ENCODE measurements around the gene SIGLEC14.

DNA sequence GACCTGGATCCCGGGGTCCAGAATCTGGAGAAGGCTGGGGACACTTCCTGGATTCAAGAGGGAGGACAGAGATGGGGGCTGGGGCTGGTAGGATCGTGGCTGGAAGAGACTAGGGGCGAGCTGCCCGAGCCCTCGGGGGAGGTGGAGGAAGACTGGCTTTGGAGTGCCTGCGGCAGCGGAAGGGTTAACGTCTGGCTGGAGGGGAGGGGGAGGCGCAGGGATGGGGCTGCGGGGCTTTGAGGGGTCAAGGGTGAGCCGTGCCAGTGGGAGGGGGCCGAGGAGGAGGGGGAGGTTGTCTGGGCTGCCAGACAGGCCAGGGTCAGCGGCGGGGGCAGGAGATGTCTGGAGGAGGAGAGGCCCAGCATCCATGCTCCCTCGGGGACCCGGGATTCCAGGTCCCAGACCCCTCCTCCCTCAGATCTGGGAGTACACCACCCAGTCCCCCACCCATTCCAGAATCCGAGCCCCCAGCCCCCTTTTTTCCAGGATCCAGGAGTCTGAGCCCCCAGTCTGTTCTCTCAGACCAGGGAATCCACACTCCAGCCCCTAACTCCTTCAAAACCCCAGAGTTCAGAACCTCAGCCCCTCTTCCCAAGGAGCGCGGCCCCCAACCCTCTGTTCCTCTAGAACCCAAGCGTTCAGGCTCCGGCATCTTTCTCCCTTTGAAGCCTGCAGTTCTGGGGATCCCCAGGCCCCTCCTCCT, 43.3 kb upstream of the SIGLEC14 start:
- TF ChIP-seq POLR2AphosphoS5 (IDR thresholded peaks at IDR 0.05) = no peak
- no peak for TF ChIP-seq EP300 (conservative IDR thresholded peaks at IDR 0.05; ENCODE audit: poor library complexity, severe bottlenecking)
- no peak for TF ChIP-seq MXI1 (conservative IDR thresholded peaks at IDR 0.05; ENCODE audit: poor library complexity, severe bottlenecking)
